CD1c-positive myeloid dendritic cell (primary cell): ENCODE data around the gene RPS18.
"Not testable (repeated sequence)": the region's sequence is repeated elsewhere in the genome, so short reads cannot be mapped to it uniquely, and the experiment has no call there.

Source experiments
- DNase-seq: peaks from one replicate; pipeline ENCODE4 v3.0.0-alpha.2; 2016; ENCODE audit errors: extremely low spot score

Gene RPS18

GRCh38 chr6:33271468-33272274 lies at the start of gene RPS18, which contains the start of gene VPS52:
Gene RPS18 (plus strand): TSS chr6:33272075. CDS start chr6:33272120, 45 bp downstream.
Gene VPS52 (minus strand): TSS chr6:33271876. CDS start chr6:33271675, 201 bp downstream.
- peak; percentile 99 for DNase-seq

GRCh38 chr6:33226503-33227120 lies 45.3 kb upstream of the RPS18 start:
- not testable (repeated sequence) for DNase-seq

- no peak for DNase-seq
Measured at GRCh38 chr6:33235221-33235634, 36.6 kb upstream of the RPS18 start.

- no peak for DNase-seq
Measured at GRCh38 chr6:33236328-33236727, 35.5 kb upstream of the RPS18 start.

GRCh38 chr6:33236852-33237251 lies 35.0 kb upstream of the RPS18 start:
- DNase-seq, result no peak

- DNase-seq, result no peak
Measured at GRCh38 chr6:33237741-33238140, 34.1 kb upstream of the RPS18 start.

- no peak for DNase-seq
Measured at GRCh38 chr6:33241968-33242367, 29.9 kb upstream of the RPS18 start.

- peak; percentile 3 for DNase-seq
Measured at GRCh38 chr6:33243476-33243875, 28.4 kb upstream of the RPS18 start.

GRCh38 chr6:33247977-33248642 lies 23.8 kb upstream of the RPS18 start:
- peak; percentile 91 for DNase-seq

GRCh38 chr6:33248643-33248931 lies 23.3 kb upstream of the RPS18 start:
- DNase-seq, result no peak

GRCh38 chr6:33248932-33249731 lies 22.7 kb upstream of the RPS18 start:
- DNase-seq, result peak; percentile 99

GRCh38 chr6:33249732-33250630 lies 21.9 kb upstream of the RPS18 start:
- no peak for DNase-seq

GRCh38 chr6:33250731-33251130 lies 21.1 kb upstream of the RPS18 start:
- DNase-seq, result no peak

GRCh38 chr6:33251395-33252012 lies 20.4 kb upstream of the RPS18 start:
- peak; percentile 7 for DNase-seq

GRCh38 chr6:33252759-33253158 lies 19.1 kb upstream of the RPS18 start:
- DNase-seq, result no peak

GRCh38 chr6:33254591-33254990 lies 17.3 kb upstream of the RPS18 start:
- no peak for DNase-seq

GRCh38 chr6:33259032-33259431 lies 12.8 kb upstream of the RPS18 start:
- DNase-seq, result no peak

- not testable (repeated sequence) for DNase-seq
Measured at GRCh38 chr6:33262490-33262889, 9.4 kb upstream of the RPS18 start.

- DNase-seq, result no peak
Measured at GRCh38 chr6:33264015-33264414, 7.9 kb upstream of the RPS18 start.

GRCh38 chr6:33271117-33271467 lies 783 bp upstream of the RPS18 start:
- DNase-seq, result no peak
